HG02678 (cell line): Measurements from ENCODE around the gene LIN37.
"Not testable (repeated sequence)": the region's sequence is repeated elsewhere in the genome, so short reads cannot be mapped to it uniquely, and the experiment has no call there.

ENCODE experiments used
- ATAC-seq: cut with Tn5 transposase; IDR thresholded peaks from one replicate; pipeline ENCODE4 v1.9.1; 2021; ENCODE audit warnings: mild to moderate bottlenecking, moderate library complexity; ENCODE audit not compliant: unreplicated experiment

Gene LIN37

DNA sequence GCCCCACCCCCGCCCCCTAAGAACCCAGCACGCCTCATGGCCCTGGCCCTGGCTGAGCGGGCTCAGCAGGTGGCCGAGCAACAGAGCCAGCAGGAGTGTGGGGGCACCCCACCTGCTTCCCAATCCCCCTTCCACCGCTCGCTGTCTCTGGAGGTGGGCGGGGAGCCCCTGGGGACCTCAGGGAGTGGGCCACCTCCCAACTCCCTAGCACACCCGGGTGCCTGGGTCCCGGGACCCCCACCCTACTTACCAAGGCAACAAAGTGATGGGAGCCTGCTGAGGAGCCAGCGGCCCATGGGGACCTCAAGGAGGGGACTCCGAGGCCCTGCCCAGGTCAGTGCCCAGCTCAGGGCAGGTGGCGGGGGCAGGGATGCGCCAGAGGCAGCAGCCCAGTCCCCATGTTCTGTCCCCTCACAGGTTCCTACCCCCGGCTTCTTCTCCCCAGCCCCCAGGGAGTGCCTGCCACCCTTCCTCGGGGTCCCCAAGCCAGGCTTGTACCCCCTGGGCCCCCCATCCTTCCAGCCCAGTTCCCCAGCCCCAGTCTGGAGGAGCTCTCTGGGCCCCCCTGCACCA is 38.9 kb downstream of the LIN37 start:
- no peak for ATAC-seq

GRCh38 chr19:35788205-35788960 is 40.0 kb downstream of the LIN37 start:
- ATAC-seq, result no peak

- ATAC-seq, result no peak
Measured at GRCh38 chr19:35789195-35789977, 41.0 kb downstream of the LIN37 start.

DNA sequence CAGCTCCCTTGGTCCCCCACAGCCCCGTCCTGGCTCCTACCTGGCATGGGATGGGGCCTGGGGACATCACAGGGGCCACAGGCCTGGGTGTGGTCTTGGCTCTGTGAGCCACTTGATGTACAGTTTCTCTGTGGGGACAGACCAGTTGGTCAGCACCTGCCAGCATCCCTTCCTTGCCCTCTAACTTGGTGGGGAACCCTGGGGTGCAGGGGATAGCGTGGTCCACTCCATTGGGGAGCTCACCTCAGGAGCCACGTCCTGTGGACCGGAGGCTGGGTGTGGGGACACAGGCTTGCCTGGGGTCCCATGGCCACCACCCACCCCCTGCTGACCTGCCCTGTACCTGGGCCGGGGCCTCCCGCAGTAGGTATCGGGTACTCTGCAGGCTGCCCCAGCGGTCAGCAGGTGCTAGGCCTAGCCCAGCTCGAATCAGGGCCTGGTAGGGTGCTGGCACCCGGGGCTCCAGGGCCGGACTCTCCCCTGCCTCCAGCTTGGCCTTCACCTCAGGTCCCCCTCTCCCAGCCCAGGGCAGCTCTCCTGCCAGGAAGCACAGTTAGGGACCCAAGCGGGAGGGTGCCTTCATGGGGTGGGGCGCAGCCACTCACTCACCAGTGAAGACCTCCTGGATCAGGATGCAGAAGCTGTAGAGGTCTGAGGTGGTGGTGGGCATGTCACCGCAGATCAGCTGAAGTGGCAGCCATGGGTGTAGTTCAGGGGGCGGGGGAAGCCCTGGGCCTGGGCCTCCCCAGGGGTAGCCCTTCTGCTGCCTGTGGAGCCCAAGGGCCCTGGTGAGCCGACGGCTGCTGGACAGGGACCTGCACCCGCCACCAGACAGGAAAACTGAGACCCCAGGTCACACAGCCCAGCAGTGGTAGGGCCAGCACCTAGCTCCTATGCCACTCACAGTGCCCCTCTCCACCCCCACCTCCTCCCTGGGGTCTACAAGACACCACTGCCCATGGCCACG is 41.9 kb downstream of the LIN37 start:
- ATAC-seq, result no peak

DNA sequence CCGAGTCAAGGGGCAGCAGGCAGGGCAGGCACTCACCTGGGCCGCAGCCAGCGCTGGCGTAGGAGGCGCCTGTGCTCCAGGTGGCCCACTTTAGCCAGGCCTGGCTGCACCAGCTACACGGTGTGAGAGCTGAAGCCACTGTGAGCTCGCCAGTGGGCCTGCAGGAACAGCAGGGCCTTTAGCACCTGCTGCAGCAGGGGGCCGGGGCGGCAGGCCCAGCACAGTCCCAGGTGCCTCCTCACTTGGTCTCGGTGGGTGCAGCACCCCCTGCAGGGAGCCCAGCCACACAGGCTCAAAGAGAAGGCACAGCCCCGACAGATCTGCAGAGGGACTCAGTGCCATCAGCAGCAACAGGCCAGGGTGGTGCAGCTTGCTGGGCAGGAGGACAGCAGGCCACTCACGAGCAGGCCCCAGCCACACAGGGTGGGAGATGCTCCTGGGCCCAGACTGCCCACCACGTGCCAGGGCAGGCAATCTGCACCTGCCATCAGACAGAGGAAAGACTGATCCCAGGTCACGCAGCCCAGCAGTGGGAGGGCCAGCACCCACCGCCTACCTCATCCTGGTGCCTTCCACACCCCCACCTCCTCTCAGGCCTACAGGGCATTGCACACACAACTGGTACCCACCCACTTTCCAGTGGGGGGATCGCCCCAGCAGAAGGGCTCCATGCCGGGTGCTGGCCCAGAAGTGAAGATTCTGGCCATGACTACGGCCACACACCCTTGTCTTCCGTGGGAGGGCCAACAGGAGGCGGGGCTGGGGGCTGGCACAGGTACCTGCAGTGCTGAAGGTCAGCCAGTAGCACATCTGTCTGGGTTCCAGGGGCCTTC is 42.8 kb downstream of the LIN37 start:
- no peak for ATAC-seq

DNA sequence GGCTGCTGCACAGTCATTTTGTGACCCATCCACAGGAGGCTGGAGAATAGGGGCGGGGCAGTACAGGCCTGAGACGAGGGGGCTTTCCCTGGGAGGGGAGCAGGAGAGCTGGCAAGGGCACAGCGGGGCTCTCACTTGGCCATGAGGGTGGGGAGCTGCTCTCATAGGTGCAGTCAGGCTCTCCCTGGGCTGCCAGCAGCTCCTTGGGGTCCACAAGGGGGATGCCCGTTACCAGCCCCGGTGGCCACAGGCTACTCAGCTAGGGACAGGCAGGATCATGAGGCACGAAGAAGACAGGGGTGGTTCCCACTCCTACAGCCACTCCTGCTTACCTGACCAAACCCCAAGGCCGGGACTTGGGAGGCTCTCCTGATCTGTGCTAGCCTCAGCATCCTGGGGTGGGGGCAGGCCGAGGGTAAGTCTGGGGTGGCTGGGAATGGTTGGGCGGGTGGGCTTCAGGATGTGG is 43.5 kb downstream of the LIN37 start:
- no peak for ATAC-seq

GRCh38 chr19:35792312-35792711 is 43.9 kb downstream of the LIN37 start:
- no peak for ATAC-seq

DNA sequence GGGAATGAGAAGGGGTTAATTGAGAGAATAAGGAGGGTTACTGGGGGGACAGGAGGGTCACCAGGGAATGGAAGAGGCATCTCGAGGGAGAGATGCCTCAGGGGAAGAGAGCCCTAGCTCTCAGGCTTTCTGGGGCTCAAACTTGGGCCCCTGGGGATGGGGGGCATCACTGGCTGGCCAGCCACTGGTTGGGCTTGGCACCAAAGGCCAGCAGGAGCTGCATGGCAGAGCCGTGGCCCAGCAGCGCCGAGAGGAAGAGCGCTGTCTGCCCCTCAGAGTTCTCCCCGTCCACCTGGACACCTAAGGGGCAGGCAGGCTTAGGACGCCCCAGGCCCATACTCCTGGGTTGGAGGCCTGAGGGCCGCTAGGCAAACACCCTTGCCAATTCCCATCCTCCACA is 44.5 kb downstream of the LIN37 start:
- ATAC-seq, result no peak

DNA sequence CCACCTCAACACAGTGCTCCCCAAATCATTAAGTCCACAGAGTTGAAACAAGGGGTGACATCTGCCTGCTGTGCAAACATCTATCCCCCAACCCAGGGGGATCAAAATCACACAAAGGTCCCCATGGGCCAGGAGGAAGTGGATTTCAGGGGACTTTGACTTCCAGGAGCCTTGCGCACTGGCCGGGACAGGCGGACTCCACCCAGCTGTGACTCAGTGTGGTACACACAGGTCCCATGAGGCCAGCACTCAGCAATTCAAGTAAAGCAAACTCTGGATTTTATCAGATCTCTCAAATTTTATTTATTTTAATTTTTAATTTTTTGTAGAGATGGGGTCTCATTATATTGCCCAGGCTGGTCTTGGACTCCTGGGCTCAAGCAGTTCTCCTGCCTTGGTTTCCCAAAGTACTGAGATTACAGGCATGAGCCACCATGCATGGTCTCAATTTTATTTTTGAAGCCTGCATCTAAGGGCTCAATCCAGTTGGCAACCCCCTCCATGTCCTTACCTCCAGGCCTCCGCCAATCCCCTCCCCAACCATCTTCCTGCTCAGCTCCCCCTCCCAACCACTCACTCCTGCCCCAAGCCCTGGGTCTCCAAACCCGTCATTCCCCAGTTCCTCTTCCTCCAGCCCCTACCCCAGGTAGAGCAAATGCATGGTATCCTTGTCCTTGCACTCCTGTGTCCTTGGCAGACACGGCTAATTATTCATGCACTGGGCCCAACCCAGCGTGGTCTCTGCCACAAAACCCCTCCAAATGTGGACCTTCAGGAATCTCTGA is 45.2 kb downstream of the LIN37 start:
- no peak for ATAC-seq

DNA sequence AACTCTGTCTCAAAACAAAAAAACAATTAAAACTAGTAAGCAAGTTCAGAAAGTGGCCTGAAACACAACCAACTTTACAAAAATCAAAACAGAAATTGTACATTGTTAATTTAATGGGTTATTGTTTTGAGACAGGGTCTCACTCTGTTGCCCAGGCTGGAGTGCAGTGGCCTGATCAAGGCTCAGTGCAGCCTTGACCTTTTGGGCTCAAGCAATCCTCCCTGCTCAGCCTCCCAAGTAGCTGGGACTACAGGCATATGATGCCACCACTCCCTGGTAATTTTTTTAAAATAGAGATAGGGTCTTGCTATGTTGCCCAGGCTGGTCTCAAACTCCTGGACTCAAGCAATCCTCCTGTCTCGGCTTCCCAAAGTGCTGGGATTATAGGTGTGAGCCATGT is 47.2 kb downstream of the LIN37 start:
- not testable (repeated sequence) for ATAC-seq

GRCh38 chr19:35796645-35797542 is 48.5 kb downstream of the LIN37 start:
- no peak for ATAC-seq

GRCh38 chr19:35797663-35798062 is 49.3 kb downstream of the LIN37 start:
- ATAC-seq, result no peak

- ATAC-seq, result no peak
Measured at GRCh38 chr19:35801828-35802227, 53.5 kb downstream of the LIN37 start.
